Ovary (tissue), 9 donors: Measurements from ENCODE around the gene CRY1. TPM values are rescaled to one million over a fixed set of nuclear protein-coding genes. Genes with fewer than 3 reads are reported as not detected.
"Not testable (repeated sequence)": the region's sequence is repeated elsewhere in the genome, so short reads cannot be mapped to it uniquely, and the experiment has no call there.

Source experiments
- DNase-seq, 5 donors: peaks; one replicate each; pipeline ENCODE4 v3.0.0-alpha.2; 2019 to 2020
- H3K27ac ChIP-seq, 2 donors: fragments of 200-600 bp; one replicate each; pipeline versions ENCODE4 v1.5.1 to v1.8.0; 2019 to 2022
- H3K27me3 ChIP-seq: fragments of 200-600 bp; one replicate; pipeline ENCODE4 v1.8.0; 2022
- H3K36me3 ChIP-seq: fragments of 200-600 bp; sonication (generic); one replicate; pipeline ENCODE4 v1.5.1; 2019
- H3K4me1 ChIP-seq: one replicate; pipeline ENCODE4 v1.8.1; 2013; ENCODE audit warnings: mild to moderate bottlenecking, moderate library complexity; ENCODE audit not compliant: insufficient read depth
- H3K4me3 ChIP-seq: fragments of 200-600 bp; sonication (generic); one replicate; pipeline ENCODE4 v1.5.1; 2017
- H3K9me3 ChIP-seq, 2 donors: fragments of 200-600 bp in 1 of 2; sonication (generic) in 1 of 2; one replicate each; pipeline versions ENCODE4 v1.5.1 to v1.8.1; 2013 to 2019; ENCODE audit warnings: mild to moderate bottlenecking in 1 of 2, moderate library complexity in 1 of 2
- EP300 ChIP-seq: sonication (generic); formaldehyde crosslinking; IDR thresholded peaks from one replicate; pipeline ENCODE4 v1.6.1; 2017; ENCODE audit warnings: antibody characterized with exemption
- POLR2A ChIP-seq: fragments of 450-650 bp; IDR thresholded peaks from one replicate; pipeline ENCODE4 v1.6.1; 2017; ENCODE audit warnings: antibody characterized with exemption, mild to moderate bottlenecking, moderate library complexity
- WGBS, 3 donors: extraction: QIAGEN DNeasy Blood & Tissue Kit in 1 of 3; methylation state at CpG; one replicate each; pipeline versions ENCODE4 v1.1.5 to v1.1.7; 2013 to 2017; 5-methylcytosine and 5-hydroxymethylcytosine counted together
- intact Hi-C, 4 donors: fragments of 100-400 bp; cut with DNase I; formaldehyde crosslinking; loops; one replicate each; pipeline versions ENCODE4 v1.11.0 to v1.15.1; 2022 to 2023
- polyA plus RNA-seq, 2 donors: library from polyadenylated mRNA; stranded (reverse); fragments of 200-250 nt in 1 of 2; fragments of 350-450 nt in 1 of 2; fragmentation: Illumina TruSeq in 1 of 2; extraction: RNeasy Lipid Tissue Mini Kit (QIAGEN cat#74804) in 1 of 2; gene quantifications; one replicate each; pipeline ENCODE4 v1.2.3, GENCODE V29; 2013 to 2014
- total RNA-seq, 7 donors: library from RNA; depleted of rRNA in 2 of 7; stranded (reverse); fragments of >200 nt in 2 of 7; fragmentation: NEBNext Ultra II Directional in 3 of 7; extraction: Animal tissue kit (Norgen Biotek cat#: 25700) in 3 of 7; gene quantifications; one replicate each; pipeline versions ENCODE4 v1.1.0 to v1.2.4, GENCODE V29; 2016 to 2023
- TF ChIP-seq, protein P1 (sequence below), 3 donors: fragments of 450-650 bp in 2 of 3; fragments of 200-600 bp in 1 of 3; IDR thresholded peaks; one replicate each; pipeline versions ENCODE4 v1.5.1 to v1.8.0; 2016 to 2022; ENCODE audit warnings: antibody characterized with exemption in 3 of 3, mild to moderate bottlenecking in 1 of 3
- donor health status: DM: no; HTN: no; CAD: no; lungs with moderate emphysema.
- donor health status: DM: no; HTN: no; CAD: no.
- donor health status: Bipolar disorder and iron deficiency.
- donor health status: DM: yes; HTN: yes; CAD: no.
- donor health status: DM: no; HTN: no; CAD: no.
- donor health status: DM: yes; HTN: yes; CAD: no.

The CRY1 gene
- total and polyA plus RNA-seq, 9 donors: 8.3 to 49.1 (median 14.5) TPM

DNA sequence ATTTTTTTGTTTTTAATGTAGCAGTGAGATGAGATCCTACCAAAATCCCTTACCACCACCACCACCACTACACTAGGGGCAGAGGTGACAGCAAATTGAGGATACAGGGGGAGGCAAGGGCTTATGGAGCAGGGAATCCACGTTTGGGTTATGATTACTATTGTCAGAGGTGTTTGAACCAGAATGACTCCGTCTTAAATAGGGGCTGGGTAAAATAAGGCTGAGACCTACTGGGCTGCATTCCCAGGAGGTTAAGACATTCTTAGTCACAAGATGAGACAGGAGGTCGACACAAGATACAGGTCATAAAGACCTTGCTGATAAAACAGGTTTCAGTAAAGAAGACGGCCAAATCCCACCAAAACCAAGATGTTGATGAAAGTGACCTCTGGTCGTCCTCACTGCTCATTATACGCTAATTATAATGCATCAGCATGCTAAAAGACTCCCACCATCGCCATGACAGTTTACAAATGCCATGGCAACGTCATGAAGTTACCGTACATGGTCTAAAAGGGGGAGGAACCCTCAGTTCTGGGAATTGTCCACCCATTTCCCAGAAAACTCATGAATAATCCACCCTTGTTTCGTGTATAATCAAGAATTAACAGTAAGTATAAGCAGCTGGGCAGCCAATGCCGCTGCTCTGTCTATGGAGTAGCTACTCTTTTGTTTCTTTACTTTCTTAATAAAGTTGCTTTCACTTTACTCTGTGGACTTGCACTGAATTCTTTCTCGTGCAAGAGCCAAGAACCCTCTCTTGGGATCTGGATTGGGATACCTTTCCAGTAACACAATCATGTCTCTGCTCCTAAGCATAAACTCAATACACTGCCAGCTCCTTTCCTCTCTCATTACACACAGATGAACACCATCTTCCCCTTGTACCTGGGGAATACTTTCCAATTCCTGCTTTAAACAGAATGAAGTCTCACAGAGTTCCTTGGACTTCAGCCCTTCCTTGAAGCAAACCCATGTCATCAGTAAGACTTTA, 16.7 kb upstream of the CRY1 start:
- no peaks in the 10 kb centered on the region for H3K27me3 ChIP-seq
- H3K4me3 ChIP-seq: no peak overlapping the region
- no peaks in the 10 kb centered on the region for H3K4me1 ChIP-seq
- H3K9me3 ChIP-seq: no peaks in the 10 kb centered on the region
- intact Hi-C loops: no loop called here
- DNase-seq: no peak
- TF ChIP-seq EP300: no peak
- TF ChIP-seq, protein P1, sequence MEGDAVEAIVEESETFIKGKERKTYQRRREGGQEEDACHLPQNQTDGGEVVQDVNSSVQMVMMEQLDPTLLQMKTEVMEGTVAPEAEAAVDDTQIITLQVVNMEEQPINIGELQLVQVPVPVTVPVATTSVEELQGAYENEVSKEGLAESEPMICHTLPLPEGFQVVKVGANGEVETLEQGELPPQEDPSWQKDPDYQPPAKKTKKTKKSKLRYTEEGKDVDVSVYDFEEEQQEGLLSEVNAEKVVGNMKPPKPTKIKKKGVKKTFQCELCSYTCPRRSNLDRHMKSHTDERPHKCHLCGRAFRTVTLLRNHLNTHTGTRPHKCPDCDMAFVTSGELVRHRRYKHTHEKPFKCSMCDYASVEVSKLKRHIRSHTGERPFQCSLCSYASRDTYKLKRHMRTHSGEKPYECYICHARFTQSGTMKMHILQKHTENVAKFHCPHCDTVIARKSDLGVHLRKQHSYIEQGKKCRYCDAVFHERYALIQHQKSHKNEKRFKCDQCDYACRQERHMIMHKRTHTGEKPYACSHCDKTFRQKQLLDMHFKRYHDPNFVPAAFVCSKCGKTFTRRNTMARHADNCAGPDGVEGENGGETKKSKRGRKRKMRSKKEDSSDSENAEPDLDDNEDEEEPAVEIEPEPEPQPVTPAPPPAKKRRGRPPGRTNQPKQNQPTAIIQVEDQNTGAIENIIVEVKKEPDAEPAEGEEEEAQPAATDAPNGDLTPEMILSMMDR (IDR thresholded peaks at IDR 0.05): no peak
- TF ChIP-seq POLR2A: no peak
- no peak overlapping the region for H3K27ac ChIP-seq
- no peaks in the 10 kb centered on the region for H3K36me3 ChIP-seq
- WGBS, 3 donors: 56 to 63% (median 62%) methylated on average over 12 of the region's 12 CpGs

DNA sequence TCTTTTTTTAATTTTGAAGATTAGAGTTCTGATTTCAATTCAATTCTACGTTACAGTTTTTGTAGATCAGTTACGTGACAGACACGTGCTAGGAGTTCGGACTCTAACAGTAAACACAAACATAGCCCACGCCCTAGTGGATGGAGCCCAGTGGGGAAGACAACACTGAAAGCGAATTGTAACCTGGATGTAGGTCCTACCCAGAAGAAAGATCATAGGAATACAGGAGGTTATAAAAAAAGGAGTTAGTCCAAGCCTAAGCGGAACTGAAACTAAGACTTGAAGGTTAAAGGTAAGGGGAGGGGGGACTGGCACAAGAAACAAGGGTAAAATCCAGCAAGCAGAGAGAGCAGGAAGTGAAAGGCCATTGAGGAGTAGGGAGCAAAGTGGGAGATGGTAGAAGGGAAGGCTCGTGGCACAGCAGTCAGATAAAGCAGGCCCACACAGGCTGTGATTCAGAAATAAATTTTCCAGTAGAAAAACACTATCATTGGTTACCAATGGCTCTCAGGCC, 15.7 kb upstream of the CRY1 start:
- 78 to 83% (median 80%) methylated on average over 8 of the region's 8 CpGs for WGBS, 3 donors

DNA sequence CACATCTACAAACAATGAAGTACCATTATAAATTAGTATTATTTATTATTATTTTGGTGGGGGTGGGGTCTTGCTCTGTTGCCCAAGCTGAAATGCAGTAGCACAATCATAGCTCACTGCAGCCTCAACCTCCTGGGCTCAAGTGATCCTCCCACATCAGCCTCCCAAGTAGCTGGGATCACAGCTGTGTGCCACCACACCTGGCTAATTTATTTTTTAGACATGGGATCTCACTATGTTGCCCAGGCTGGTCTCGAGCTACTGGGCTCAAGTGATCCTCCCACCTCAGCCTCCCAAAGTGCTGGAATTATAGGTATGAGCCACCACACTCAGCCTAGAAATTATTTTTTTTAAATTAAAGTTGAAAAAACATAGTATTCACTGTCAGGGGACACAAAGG, 15.0 kb upstream of the CRY1 start:
- WGBS, 3 donors: 86 to 91% (median 88%) methylated on average over 1 of the region's 1 CpG
- intact Hi-C loops, DNase-seq: not testable (repeated sequence)

More for the DNA sequence above, 15.7 kb upstream of the CRY1 start:
- Histone ChIP-seq H3K9me3 (no peaks in the 10 kb centered on the region), H3K4me3 (no peak overlapping the region), H3K27ac (no peak overlapping the region), H3K27me3 (no peaks in the 10 kb centered on the region), H3K4me1 (no peaks in the 10 kb centered on the region), H3K36me3 (no peaks in the 10 kb centered on the region)
- intact Hi-C loops: no loop called here
- DNase-seq: no peak
- TF ChIP-seq, protein P1 (IDR thresholded peaks at IDR 0.05): no peak
- TF ChIP-seq EP300 (no peak), POLR2A (no peak)

DNA sequence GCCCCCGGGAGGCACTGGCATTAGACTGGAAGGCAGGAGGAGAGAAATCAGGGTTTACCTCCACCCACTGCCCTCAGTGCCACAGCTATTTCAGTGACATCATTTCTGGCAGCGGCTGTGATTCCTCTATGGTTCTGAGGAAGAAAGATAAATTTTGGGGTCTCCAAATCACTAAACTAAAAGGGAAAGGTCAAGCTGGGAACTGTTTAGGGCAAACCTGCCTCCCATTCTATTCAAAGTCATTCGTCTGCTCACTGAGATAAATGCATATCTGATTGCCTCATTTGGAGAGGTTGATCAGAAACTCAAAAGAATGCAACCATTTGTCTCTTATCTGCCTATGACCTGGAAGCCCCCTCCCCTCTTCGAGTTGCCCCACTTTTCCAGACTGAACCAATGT, 14.0 kb upstream of the CRY1 start:
- intact Hi-C loops: no loop called here
- no peaks in the 10 kb centered on the region for H3K27me3 ChIP-seq
- WGBS, 3 donors: 55 to 68% (median 57%) methylated on average over 4 of the region's 4 CpGs

More for the DNA sequence above, 15.0 kb upstream of the CRY1 start:
- not testable (repeated sequence) for H3K27me3 ChIP-seq, H3K9me3 ChIP-seq, H3K4me1 ChIP-seq, H3K27ac ChIP-seq, H3K36me3 ChIP-seq, H3K4me3 ChIP-seq

More for the DNA sequence above, 14.0 kb upstream of the CRY1 start:
- no peaks in the 10 kb centered on the region for H3K4me1 ChIP-seq
- TF ChIP-seq, protein P1 (IDR thresholded peaks at IDR 0.05): no peak
- TF ChIP-seq POLR2A: no peak
- TF ChIP-seq EP300: no peak
- DNase-seq: no peak
- no peaks in the 10 kb centered on the region for H3K36me3 ChIP-seq
- H3K4me3 ChIP-seq: no peak overlapping the region
- no peaks in the 10 kb centered on the region for H3K9me3 ChIP-seq
- no peak overlapping the region for H3K27ac ChIP-seq
